Measurements from ENCODE around the gene SCAF4. TPM values are rescaled to one million over a fixed set of nuclear protein-coding genes. Genes with fewer than 3 reads are reported as not detected.
A peak's percentile ranks its signal among the peaks of the same experiment; 100 is the strongest.
"Not testable (repeated sequence)": the region's sequence is repeated elsewhere in the genome, so short reads cannot be mapped to it uniquely, and the experiment has no call there.

SCAF4 gene
- polyA plus RNA-seq, 2 of the 4 experiments (the other 2 are of a cell fraction): 10.4 to 16.6 TPM

GRCh38 chr21:31667639-31668038 lies 64.3 kb downstream of the SCAF4 start:
- POLR2A ChIA-PET: no interaction called here
- ATAC-seq (no peak), FAIRE-seq (no peak), DNase-seq (ENCODE audit: low read depth in 1 of 2, low spot score in 1 of 2) (no peak)
- CTCF ChIA-PET: no interaction called here
- H3K4me3 ChIP-seq: no peak overlapping the region
- no peak overlapping the region for H3K27ac ChIP-seq
- H3K4me2 ChIP-seq: no peak overlapping the region
- TF ChIP-seq MAZ (IDR thresholded peaks at IDR 0.05; ENCODE audit: borderline replicate concordance, low read depth, low read length): no peak
- no peak for TF ChIP-seq RNF2 (IDR thresholded peaks at IDR 0.05; ENCODE audit: borderline replicate concordance, low read depth)
- H3K4me1 ChIP-seq: peaks cover 16% of the 10 kb centered on the region; the same call in 2 of the 3 replicates
- H3K9me3 ChIP-seq: no peaks in the 10 kb centered on the region

GRCh38 chr21:31667132-31667531 lies 64.8 kb downstream of the SCAF4 start:
- DNase-seq (ENCODE audit: low read depth in 1 of 2, low spot score in 1 of 2) (no peak), FAIRE-seq (no peak), ATAC-seq (no peak)
- no peak overlapping the region for H3K4me3 ChIP-seq
- H3K9me3 ChIP-seq: no peaks in the 10 kb centered on the region
- POLR2A ChIA-PET: no interaction called here
- no peak for TF ChIP-seq PHF8 (IDR thresholded peaks at IDR 0.05; ENCODE audit: borderline replicate concordance, low read depth)
- no peak for TF ChIP-seq HMGXB4 (CRISPR knock-in tag; IDR thresholded peaks at IDR 0.05; ENCODE audit: borderline replicate concordance)
- no peak for TF ChIP-seq CTCF (IDR thresholded peaks at IDR 0.05)
- no peak for TF ChIP-seq RCOR1 (IDR thresholded peaks at IDR 0.05; ENCODE audit: low read depth, low read length)
- TF ChIP-seq FOSB (CRISPR knock-in tag; IDR thresholded peaks at IDR 0.05): no peak
- no peak for TF ChIP-seq POLR2AphosphoS2 (conservative IDR thresholded peaks at IDR 0.05; ENCODE audit: low read length)
- no peak for TF ChIP-seq SMC3 (IDR thresholded peaks at IDR 0.05)
- TF ChIP-seq ESRRA (IDR thresholded peaks at IDR 0.05; ENCODE audit: borderline replicate concordance, low read length): no peak
- TF ChIP-seq RARB (CRISPR knock-in tag; IDR thresholded peaks at IDR 0.05): no peak
- no peak for TF ChIP-seq KDM1A (IDR thresholded peaks at IDR 0.05; ENCODE audit: low read depth)
- TF ChIP-seq E2F6 (IDR thresholded peaks at IDR 0.05; ENCODE audit: borderline replicate concordance, low read depth): no peak
- no peak for TF ChIP-seq EP300 (IDR thresholded peaks at IDR 0.05)
- no peak for TF ChIP-seq ZC3H11A (IDR thresholded peaks at IDR 0.05)
- TF ChIP-seq NPAS2 (CRISPR knock-in tag; IDR thresholded peaks at IDR 0.05; ENCODE audit: borderline replicate concordance): no peak
- TF ChIP-seq EHF (CRISPR knock-in tag; IDR thresholded peaks at IDR 0.05): no peak
- no peak overlapping the region for H3K4me2 ChIP-seq
- CTCF ChIA-PET: interaction anchor here (0.5 kb wide), 1 partner anchor 150 kb away, joined by 3 read pairs; no protein-coding TSS in a partner anchor
- WGBS (ENCODE audit: missing lambda C conversion rate): over 99% methylated on average over 5 of the region's 5 CpGs
- H3K27ac ChIP-seq: no peak overlapping the region
- peaks cover 20% of the 10 kb centered on the region for H3K4me1 ChIP-seq

GRCh38 chr21:31666445-31667010 lies 65.4 kb downstream of the SCAF4 start:
- ATAC-seq (no peak), DNase-seq (ENCODE audit: low read depth in 1 of 2, low spot score in 1 of 2) (no peak), FAIRE-seq (no peak)
- Histone ChIP-seq H3K4me3 (no peak overlapping the region), H3K9me3 (no peaks in the 10 kb centered on the region), H3K4me2 (no peak overlapping the region), H3K27ac (no peak overlapping the region), H3K4me1 (peaks cover 24% of the 10 kb centered on the region)
- CTCF ChIA-PET: interaction anchor here (0.5 kb wide), 2 partner anchors 149 to 934 kb away, joined by 3 to 4 read pairs; no protein-coding TSS in a partner anchor
- POLR2A ChIA-PET: no interaction called here
- WGBS (ENCODE audit: missing lambda C conversion rate): 65% methylated on average over 5 of the region's 5 CpGs
- TF ChIP-seq CBX8 (IDR thresholded peaks at IDR 0.05): no peak
- TF ChIP-seq FOSL2 (IDR thresholded peaks at IDR 0.05): no peak
- TF ChIP-seq FOSL2 (CRISPR knock-in tag; IDR thresholded peaks at IDR 0.05): no peak
- TF ChIP-seq ZNF302 (CRISPR knock-in tag; IDR thresholded peaks at IDR 0.05): no peak
- no peak for TF ChIP-seq HOXB5 (CRISPR knock-in tag; IDR thresholded peaks at IDR 0.05)
- no peak for TF ChIP-seq HES2 (IDR thresholded peaks at IDR 0.05)
- TF ChIP-seq MAFK (IDR thresholded peaks at IDR 0.05; ENCODE audit: partially characterized antibody): peak; percentile 83
- TF ChIP-seq NR3C1 (IDR thresholded peaks at IDR 0.05): no peak
- TF ChIP-seq ESRRA (IDR thresholded peaks at IDR 0.05; ENCODE audit: borderline replicate concordance, low read length): no peak

GRCh38 chr21:31665869-31666268 lies 66.0 kb downstream of the SCAF4 start:
- H3K27ac ChIP-seq; ATAC-seq; H3K4me3 ChIP-seq; FAIRE-seq; POLR2A ChIA-PET; H3K9me3 ChIP-seq; DNase-seq (ENCODE audit: low read depth in 1 of 2, low spot score in 1 of 2); H3K4me2 ChIP-seq; CTCF ChIA-PET: not testable (repeated sequence)
- peaks cover 31% of the 10 kb centered on the region for H3K4me1 ChIP-seq
- WGBS (ENCODE audit: missing lambda C conversion rate): 94% methylated on average over 4 of the region's 4 CpGs

All from A549 (cell line).